Measurements from ENCODE around the gene SEMA3A.

The SEMA3A gene

DNA sequence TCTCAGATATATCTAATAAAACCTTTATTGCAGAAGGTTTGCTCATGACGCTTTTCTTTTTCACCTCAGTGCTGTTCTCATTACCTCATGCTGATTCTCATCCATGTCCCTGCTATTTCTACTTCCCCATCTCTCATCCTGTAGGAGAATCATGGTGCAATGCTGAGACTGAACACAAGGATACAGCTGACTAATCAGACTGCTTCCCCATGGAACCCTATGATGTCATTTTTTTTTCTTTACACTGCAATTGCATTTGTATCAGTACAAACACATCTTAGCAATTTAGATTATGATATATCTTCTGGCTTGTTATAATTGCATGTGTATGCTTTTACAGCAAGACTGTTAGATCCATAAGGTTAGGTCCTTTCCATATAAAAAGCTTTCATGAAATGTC, 93.7 kb downstream of the SEMA3A start:
- no peaks in the 10 kb centered on the region for H3K4me1 ChIP-seq (ENCODE audit: control insufficient read depth, insufficient read depth, low read length, poor library complexity, severe bottlenecking)
- no peaks in the 10 kb centered on the region for H3K36me3 ChIP-seq (ENCODE audit: control insufficient read depth, insufficient read depth, low read length)
- no peak overlapping the region for H3K4me3 ChIP-seq (ENCODE audit: extremely low read depth, insufficient read depth, low read length, poor library complexity, severe bottlenecking)
- WGBS, 2 experiments (ENCODE audit: insufficient coverage in 2 of 2), result 88 to 100% methylated on average over 1 of the region's 1 CpG
- no peak overlapping the region for H3K27ac ChIP-seq (ENCODE audit: low read depth, low read length, severe bottlenecking)
- H3K9me3 ChIP-seq (ENCODE audit: control insufficient read depth, low read length), result no peaks in the 10 kb centered on the region

DNA sequence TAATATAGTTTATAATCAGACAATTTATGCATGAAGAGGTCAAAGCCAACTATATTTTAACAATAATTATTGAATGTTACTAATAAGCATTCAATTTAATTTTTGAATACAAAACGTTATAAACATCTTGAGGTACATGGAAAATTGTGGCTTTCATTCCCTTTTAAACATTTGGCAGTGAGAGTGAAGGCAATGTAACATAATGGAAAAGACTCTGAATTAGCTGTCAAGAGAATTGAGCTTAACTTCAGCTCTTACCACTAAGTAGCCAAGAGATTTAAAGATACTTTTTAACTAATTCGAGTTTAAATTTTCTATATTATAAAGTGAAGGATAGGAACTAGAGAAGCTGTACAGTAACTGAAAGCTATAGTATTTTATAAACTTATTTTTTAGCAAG, 98.6 kb downstream of the SEMA3A start:
- WGBS, 2 experiments (ENCODE audit: insufficient coverage in 2 of 2), result no CpG with 5 or more reads among the region's 2 CpGs
- H3K4me3 ChIP-seq (ENCODE audit: extremely low read depth, insufficient read depth, low read length, poor library complexity, severe bottlenecking), result no peak overlapping the region
- H3K36me3 ChIP-seq (ENCODE audit: control insufficient read depth, insufficient read depth, low read length), result no peaks in the 10 kb centered on the region
- H3K9me3 ChIP-seq (ENCODE audit: control insufficient read depth, low read length), result no peaks in the 10 kb centered on the region
- peaks cover 6% of the 10 kb centered on the region for H3K4me1 ChIP-seq (ENCODE audit: control insufficient read depth, insufficient read depth, low read length, poor library complexity, severe bottlenecking)
- H3K27ac ChIP-seq (ENCODE audit: low read depth, low read length, severe bottlenecking), result no peak overlapping the region

DNA sequence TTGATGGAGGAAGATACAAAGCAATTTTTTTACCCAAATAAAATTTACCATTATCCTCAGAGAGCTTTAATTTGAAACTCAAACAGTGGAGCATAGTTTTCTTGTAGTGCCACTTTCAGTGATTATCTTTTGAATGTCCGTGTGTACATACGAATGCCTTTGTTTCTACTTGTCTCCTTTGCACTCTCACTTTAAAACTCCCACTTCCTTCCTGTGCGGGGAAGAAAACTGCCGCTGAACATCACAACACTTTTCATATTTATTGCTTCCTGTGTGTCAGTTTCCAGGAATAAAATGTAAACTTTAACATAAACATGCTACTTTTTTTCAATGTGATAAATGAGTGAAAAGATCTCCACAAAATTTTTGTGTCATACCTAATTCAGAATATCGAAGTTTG, 102.4 kb downstream of the SEMA3A start:
- WGBS, 2 experiments (ENCODE audit: insufficient coverage in 2 of 2), result 75% methylated on average over 2 of the region's 5 CpGs; no CpG with 5 or more reads in 1 of the 2 experiments
- no peaks in the 10 kb centered on the region for H3K36me3 ChIP-seq (ENCODE audit: control insufficient read depth, insufficient read depth, low read length)
- no peak overlapping the region for H3K27ac ChIP-seq (ENCODE audit: low read depth, low read length, severe bottlenecking)

DNA sequence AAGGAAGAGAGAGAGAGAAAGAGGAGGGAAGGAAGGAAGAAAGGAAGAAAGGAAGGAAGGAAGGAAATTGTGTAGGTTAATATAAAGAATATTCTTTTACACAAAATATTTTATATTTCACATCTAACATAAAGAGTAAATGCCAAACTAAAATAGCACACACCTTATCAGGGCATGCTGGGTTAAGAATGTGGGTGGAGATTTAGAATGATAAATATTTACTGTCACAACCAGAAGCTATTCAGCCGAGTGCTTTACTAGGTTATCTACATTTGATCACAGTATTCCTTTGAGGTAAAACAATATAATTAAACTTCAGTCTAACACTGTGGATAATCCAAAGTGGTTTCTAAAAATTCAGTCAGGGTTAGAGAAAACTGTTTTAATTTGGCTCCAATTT, 103.3 kb downstream of the SEMA3A start:
- H3K4me1 ChIP-seq (ENCODE audit: control insufficient read depth, insufficient read depth, low read length, poor library complexity, severe bottlenecking), result peaks cover 12% of the 10 kb centered on the region
- H3K4me3 ChIP-seq (ENCODE audit: extremely low read depth, insufficient read depth, low read length, poor library complexity, severe bottlenecking), result no peak overlapping the region
- H3K36me3 ChIP-seq (ENCODE audit: control insufficient read depth, insufficient read depth, low read length), result no peaks in the 10 kb centered on the region
- no peaks in the 10 kb centered on the region for H3K9me3 ChIP-seq (ENCODE audit: control insufficient read depth, low read length)
- no peak overlapping the region for H3K27ac ChIP-seq (ENCODE audit: low read depth, low read length, severe bottlenecking)
- no CpG with 5 or more reads among the region's 1 CpG for WGBS, 2 experiments (ENCODE audit: insufficient coverage in 2 of 2)

More for the DNA sequence above, 102.4 kb downstream of the SEMA3A start:
- Histone ChIP-seq H3K4me3 (ENCODE audit: extremely low read depth, insufficient read depth, low read length, poor library complexity, severe bottlenecking) (no peak overlapping the region), H3K4me1 (ENCODE audit: control insufficient read depth, insufficient read depth, low read length, poor library complexity, severe bottlenecking) (peaks cover 12% of the 10 kb centered on the region), H3K9me3 (ENCODE audit: control insufficient read depth, low read length) (no peaks in the 10 kb centered on the region)

DNA sequence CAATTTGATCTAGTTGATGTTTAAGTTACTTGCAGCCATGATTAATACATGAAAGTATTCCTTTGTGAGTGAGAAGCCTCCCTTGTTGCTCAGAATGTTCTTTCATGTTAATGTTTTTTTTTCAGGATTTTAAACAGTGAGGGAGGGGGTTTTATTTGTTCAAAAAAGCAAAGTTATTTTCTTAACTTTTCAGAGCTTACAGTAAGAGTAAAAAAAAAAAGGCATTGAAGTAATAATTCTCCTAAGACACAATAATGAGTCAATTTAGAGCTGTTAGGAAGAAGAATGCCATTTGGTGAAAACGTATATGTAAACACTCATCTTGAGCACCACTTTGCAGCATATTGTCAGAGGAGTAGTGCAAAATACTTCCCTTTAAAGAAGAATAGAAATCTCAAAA, 105.8 kb downstream of the SEMA3A start:
- Histone ChIP-seq H3K4me1 (ENCODE audit: control insufficient read depth, insufficient read depth, low read length, poor library complexity, severe bottlenecking) (peaks cover 18% of the 10 kb centered on the region), H3K4me3 (ENCODE audit: extremely low read depth, insufficient read depth, low read length, poor library complexity, severe bottlenecking) (no peak overlapping the region), H3K9me3 (ENCODE audit: control insufficient read depth, low read length) (no peaks in the 10 kb centered on the region), H3K27ac (ENCODE audit: low read depth, low read length, severe bottlenecking) (no peak overlapping the region), H3K36me3 (ENCODE audit: control insufficient read depth, insufficient read depth, low read length) (no peaks in the 10 kb centered on the region)
- WGBS, 2 experiments (ENCODE audit: insufficient coverage in 2 of 2), result no CpG with 5 or more reads among the region's 1 CpG

DNA sequence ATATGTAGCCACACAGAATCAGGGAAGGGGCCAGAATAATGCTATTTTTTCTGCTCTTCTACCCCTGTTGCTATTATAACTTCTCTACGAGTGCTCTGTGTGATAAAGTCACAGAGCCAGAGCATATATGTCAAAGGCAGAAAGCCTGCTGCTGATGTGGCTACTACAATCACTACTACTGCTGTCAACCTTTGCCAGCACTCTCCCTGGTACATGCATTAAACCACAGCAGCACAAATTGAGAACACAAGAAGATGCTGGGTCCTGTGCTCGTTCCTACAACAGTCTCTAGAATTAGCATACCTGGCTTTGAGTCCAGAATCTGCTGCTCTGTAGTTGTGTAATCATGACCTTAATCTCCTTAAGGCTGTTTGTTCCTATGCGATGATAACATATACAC, 108.6 kb downstream of the SEMA3A start:
- H3K36me3 ChIP-seq (ENCODE audit: control insufficient read depth, insufficient read depth, low read length), result no peaks in the 10 kb centered on the region
- H3K9me3 ChIP-seq (ENCODE audit: control insufficient read depth, low read length), result no peaks in the 10 kb centered on the region
- peaks cover 12% of the 10 kb centered on the region for H3K4me1 ChIP-seq (ENCODE audit: control insufficient read depth, insufficient read depth, low read length, poor library complexity, severe bottlenecking)
- H3K4me3 ChIP-seq (ENCODE audit: extremely low read depth, insufficient read depth, low read length, poor library complexity, severe bottlenecking), result no peak overlapping the region
- 100% methylated on average over 1 to 2 of the region's 3 CpGs for WGBS, 2 experiments (ENCODE audit: insufficient coverage in 2 of 2)
- peak overlapping the region; percentile 39 for H3K27ac ChIP-seq (ENCODE audit: low read depth, low read length, severe bottlenecking)

DNA sequence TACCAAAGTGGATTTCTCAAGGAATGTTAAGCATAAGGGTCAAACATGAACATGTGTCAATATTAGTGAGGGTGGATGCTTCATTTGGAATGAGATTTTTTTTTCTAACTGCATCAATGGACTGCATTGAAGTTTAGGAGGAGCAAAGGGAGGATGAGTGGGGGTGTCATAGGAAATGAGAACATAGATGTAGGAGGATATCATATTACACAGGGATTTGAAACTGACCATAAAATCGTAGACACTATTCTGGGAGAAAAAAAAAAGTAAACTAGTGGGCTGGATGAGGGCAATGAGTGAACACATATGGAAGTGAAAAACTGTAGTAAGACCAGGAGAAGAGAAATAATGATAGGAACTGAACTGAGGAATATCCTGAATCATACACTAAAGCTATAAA, 109.4 kb downstream of the SEMA3A start:
- peaks cover 12% of the 10 kb centered on the region for H3K4me1 ChIP-seq (ENCODE audit: control insufficient read depth, insufficient read depth, low read length, poor library complexity, severe bottlenecking)
- no peak overlapping the region for H3K27ac ChIP-seq (ENCODE audit: low read depth, low read length, severe bottlenecking)
- WGBS, 2 experiments (ENCODE audit: insufficient coverage in 2 of 2), result 80% methylated on average over 1 of the region's 1 CpG
- no peaks in the 10 kb centered on the region for H3K9me3 ChIP-seq (ENCODE audit: control insufficient read depth, low read length)
- H3K36me3 ChIP-seq (ENCODE audit: control insufficient read depth, insufficient read depth, low read length), result no peaks in the 10 kb centered on the region
- no peak overlapping the region for H3K4me3 ChIP-seq (ENCODE audit: extremely low read depth, insufficient read depth, low read length, poor library complexity, severe bottlenecking)

DNA sequence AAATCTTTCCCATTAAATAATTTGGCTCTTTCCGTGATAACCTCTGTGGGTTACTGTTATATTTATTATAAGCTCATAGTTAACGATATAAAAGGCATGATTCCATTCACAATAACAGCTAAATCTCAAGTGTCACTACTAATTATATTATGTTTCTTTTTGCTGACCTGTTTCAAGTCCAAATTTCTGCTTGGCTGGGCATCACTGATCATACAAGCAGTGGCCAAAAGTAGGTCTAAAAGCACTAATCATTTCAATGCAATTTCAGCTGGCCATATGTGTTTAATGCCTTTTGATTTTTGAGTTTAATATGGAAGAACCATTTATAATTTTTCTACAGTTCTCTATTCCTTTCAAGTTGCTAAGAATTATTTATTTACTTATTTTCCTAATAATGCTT, 110.7 kb downstream of the SEMA3A start:
- Histone ChIP-seq H3K4me1 (ENCODE audit: control insufficient read depth, insufficient read depth, low read length, poor library complexity, severe bottlenecking) (peaks cover 12% of the 10 kb centered on the region), H3K27ac (ENCODE audit: low read depth, low read length, severe bottlenecking) (no peak overlapping the region), H3K4me3 (ENCODE audit: extremely low read depth, insufficient read depth, low read length, poor library complexity, severe bottlenecking) (no peak overlapping the region), H3K9me3 (ENCODE audit: control insufficient read depth, low read length) (no peaks in the 10 kb centered on the region), H3K36me3 (ENCODE audit: control insufficient read depth, insufficient read depth, low read length) (no peaks in the 10 kb centered on the region)
- no CpG with 5 or more reads among the region's 2 CpGs for WGBS, 2 experiments (ENCODE audit: insufficient coverage in 2 of 2)

DNA sequence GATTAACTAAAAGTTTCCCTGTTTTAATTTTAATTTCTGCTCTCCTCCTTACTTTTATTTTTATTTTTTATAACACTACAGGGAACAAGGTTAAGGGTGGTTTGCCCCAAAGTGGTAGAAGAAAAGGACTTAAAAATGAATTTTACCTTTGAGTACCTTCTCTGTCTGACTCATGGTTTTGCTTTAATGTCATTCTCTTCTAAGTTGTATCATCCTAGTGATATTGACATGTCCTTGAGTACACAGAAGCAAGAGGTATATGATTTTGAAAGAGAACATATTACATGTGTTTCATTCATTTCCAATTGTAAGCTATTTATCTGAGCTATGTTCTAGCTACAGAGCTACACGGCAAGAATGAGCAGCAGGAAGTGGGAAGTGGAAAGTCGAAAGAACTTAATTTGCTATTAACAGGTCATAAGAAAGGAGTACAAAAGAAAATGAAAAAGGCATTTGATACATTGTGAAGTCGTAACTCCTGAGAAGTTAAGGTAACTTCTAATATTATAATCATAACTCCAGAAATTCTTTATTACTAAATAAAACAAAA, 112.5 kb downstream of the SEMA3A start:
- peaks cover 6% of the 10 kb centered on the region for H3K4me1 ChIP-seq (ENCODE audit: control insufficient read depth, insufficient read depth, low read length, poor library complexity, severe bottlenecking)
- H3K4me3 ChIP-seq (ENCODE audit: extremely low read depth, insufficient read depth, low read length, poor library complexity, severe bottlenecking), result no peak overlapping the region
- no peaks in the 10 kb centered on the region for H3K9me3 ChIP-seq (ENCODE audit: control insufficient read depth, low read length)
- H3K36me3 ChIP-seq (ENCODE audit: control insufficient read depth, insufficient read depth, low read length), result no peaks in the 10 kb centered on the region
- 94% methylated on average over 2 of the region's 3 CpGs; no CpG with 5 or more reads in 1 of the 2 experiments for WGBS, 2 experiments (ENCODE audit: insufficient coverage in 2 of 2)
- no peak overlapping the region for H3K27ac ChIP-seq (ENCODE audit: low read depth, low read length, severe bottlenecking)

DNA sequence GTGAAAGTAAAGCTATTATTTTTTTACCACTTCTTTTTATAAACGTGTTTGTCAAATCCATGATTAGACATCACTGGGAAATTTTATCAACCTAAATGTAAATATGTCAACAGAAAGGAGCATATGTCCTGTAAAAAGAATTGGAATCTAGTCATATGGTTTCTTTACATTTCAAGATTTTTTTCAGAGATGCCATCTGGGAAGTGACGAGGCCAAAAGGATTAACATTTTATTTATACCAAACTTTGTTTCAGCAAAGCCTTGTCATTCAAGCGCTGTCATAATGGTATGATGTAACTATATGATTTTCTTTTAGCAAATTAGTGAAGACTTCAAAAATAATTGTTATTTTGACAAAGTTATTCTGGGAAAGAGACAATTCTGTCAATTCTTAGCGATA, 117.3 kb downstream of the SEMA3A start:
- no CpG with 5 or more reads among the region's 4 CpGs for WGBS, 2 experiments (ENCODE audit: insufficient coverage in 2 of 2)
- no peaks in the 10 kb centered on the region for H3K9me3 ChIP-seq (ENCODE audit: control insufficient read depth, low read length)

DNA sequence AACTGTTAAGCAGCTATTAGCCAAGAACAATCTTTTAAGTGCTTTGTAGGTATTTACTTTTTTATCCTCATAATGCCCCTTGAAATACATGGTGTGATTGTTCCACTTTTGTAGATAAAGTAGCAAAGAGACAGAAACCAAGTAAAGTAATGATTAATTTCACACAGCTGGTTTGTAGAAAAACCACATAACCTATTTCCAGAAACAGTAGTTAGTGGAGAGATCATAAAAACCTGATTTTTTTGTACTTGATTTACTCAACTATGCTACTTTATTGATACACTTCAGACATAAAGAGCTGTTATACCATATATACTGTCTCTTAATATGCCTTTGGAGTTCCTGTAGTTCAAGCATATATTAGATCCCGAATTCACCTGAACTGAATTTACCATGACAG, 118.4 kb downstream of the SEMA3A start:
- H3K27ac ChIP-seq (ENCODE audit: low read depth, low read length, severe bottlenecking), result no peak overlapping the region
- H3K9me3 ChIP-seq (ENCODE audit: control insufficient read depth, low read length), result no peaks in the 10 kb centered on the region
- H3K4me1 ChIP-seq (ENCODE audit: control insufficient read depth, insufficient read depth, low read length, poor library complexity, severe bottlenecking), result no peaks in the 10 kb centered on the region
- H3K36me3 ChIP-seq (ENCODE audit: control insufficient read depth, insufficient read depth, low read length), result no peaks in the 10 kb centered on the region
- no CpG with 5 or more reads among the region's 1 CpG for WGBS, 2 experiments (ENCODE audit: insufficient coverage in 2 of 2)
- H3K4me3 ChIP-seq (ENCODE audit: extremely low read depth, insufficient read depth, low read length, poor library complexity, severe bottlenecking), result no peak overlapping the region

More for the DNA sequence above, 117.3 kb downstream of the SEMA3A start:
- Histone ChIP-seq H3K36me3 (ENCODE audit: control insufficient read depth, insufficient read depth, low read length) (no peaks in the 10 kb centered on the region), H3K4me1 (ENCODE audit: control insufficient read depth, insufficient read depth, low read length, poor library complexity, severe bottlenecking) (no peaks in the 10 kb centered on the region), H3K27ac (ENCODE audit: low read depth, low read length, severe bottlenecking) (no peak overlapping the region), H3K4me3 (ENCODE audit: extremely low read depth, insufficient read depth, low read length, poor library complexity, severe bottlenecking) (no peak overlapping the region)
